Right atrium auricular region (tissue), 2 donors: ENCODE results near the gene PRUNE1. TPM values are rescaled to one million over a fixed set of nuclear protein-coding genes. Genes with fewer than 3 reads are reported as not detected.

Experiments
- DNase-seq: peaks from one replicate; pipeline ENCODE4 v3.0.0-alpha.2; 2019; ENCODE audit warnings: low spot score
- H3K27ac ChIP-seq, 2 donors: fragments of 200-600 bp; sonication (generic); 1 replicate in 1 of 2; 2 replicates in 1 of 2; pipeline ENCODE4 v1.5.1; 2016 to 2019
- H3K27me3 ChIP-seq, 2 donors: fragments of 200-600 bp; sonication (generic); one replicate each; pipeline versions ENCODE4 v1.5.1 to v1.6.0; 2017 to 2019
- H3K36me3 ChIP-seq: fragments of 200-600 bp; sonication (generic); one replicate; pipeline ENCODE4 v1.5.1; 2016
- H3K4me1 ChIP-seq, 2 donors: fragments of 200-600 bp; sonication (generic); one replicate each; pipeline versions ENCODE4 v1.5.1 to v1.6.0; 2017 to 2019
- H3K4me3 ChIP-seq, 2 donors: fragments of 200-600 bp; sonication (generic); 1 replicate in 1 of 2; 2 replicates in 1 of 2; pipeline ENCODE4 v1.5.1; 2017 to 2019; ENCODE audit warnings: mild to moderate bottlenecking in 1 of 2, moderate library complexity in 1 of 2
- H3K9me3 ChIP-seq, 2 donors: fragments of 200-600 bp; sonication (generic); one replicate each; pipeline ENCODE4 v1.5.1; 2019
- total RNA-seq, 2 donors: library from RNA; depleted of rRNA; stranded (reverse); fragments of >200 nt; gene quantifications; one replicate each; pipeline ENCODE4 v1.1.0, GENCODE V29; 2016
- TF ChIP-seq, protein P1 (sequence below), 2 donors: fragments of 200-600 bp; sonication (generic); IDR thresholded peaks; one replicate each; pipeline ENCODE4 v1.5.1; 2019; ENCODE audit warnings: antibody characterized with exemption in 2 of 2

The PRUNE1 gene
- total RNA-seq, 2 donors from 2014 or later = 52.0 to 68.4 TPM

GRCh38 chr1:150981177-150981804 lies 27.0 kb upstream of the PRUNE1 start:
- no peak for DNase-seq
- no peaks in the 10 kb centered on the region for H3K27me3 ChIP-seq
- H3K9me3 ChIP-seq = no peaks in the 10 kb centered on the region
- no peak overlapping the region for H3K4me3 ChIP-seq
- H3K27ac ChIP-seq = no peak overlapping the region
- H3K36me3 ChIP-seq = no peaks in the 10 kb centered on the region
- TF ChIP-seq, protein P1, sequence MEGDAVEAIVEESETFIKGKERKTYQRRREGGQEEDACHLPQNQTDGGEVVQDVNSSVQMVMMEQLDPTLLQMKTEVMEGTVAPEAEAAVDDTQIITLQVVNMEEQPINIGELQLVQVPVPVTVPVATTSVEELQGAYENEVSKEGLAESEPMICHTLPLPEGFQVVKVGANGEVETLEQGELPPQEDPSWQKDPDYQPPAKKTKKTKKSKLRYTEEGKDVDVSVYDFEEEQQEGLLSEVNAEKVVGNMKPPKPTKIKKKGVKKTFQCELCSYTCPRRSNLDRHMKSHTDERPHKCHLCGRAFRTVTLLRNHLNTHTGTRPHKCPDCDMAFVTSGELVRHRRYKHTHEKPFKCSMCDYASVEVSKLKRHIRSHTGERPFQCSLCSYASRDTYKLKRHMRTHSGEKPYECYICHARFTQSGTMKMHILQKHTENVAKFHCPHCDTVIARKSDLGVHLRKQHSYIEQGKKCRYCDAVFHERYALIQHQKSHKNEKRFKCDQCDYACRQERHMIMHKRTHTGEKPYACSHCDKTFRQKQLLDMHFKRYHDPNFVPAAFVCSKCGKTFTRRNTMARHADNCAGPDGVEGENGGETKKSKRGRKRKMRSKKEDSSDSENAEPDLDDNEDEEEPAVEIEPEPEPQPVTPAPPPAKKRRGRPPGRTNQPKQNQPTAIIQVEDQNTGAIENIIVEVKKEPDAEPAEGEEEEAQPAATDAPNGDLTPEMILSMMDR (IDR thresholded peaks at IDR 0.05) = no peak
- peaks cover 0 to 25% of the 10 kb centered on the region in 2 donors for H3K4me1 ChIP-seq

- no peak for DNase-seq
These were observed 26.2 kb upstream of the PRUNE1 start, which contains the start of gene ANXA9 for GRCh38 chr1:150981805-150982712. Gene ANXA9, plus strand, starts transcription at chr1:150982292. Its CDS starts 814 bp downstream, at chr1:150983106.

GRCh38 chr1:150985179-150985825 lies 22.9 kb upstream of the PRUNE1 start:
- Histone ChIP-seq H3K27me3 (no peaks in the 10 kb centered on the region), H3K9me3 (no peaks in the 10 kb centered on the region), H3K27ac (no peak overlapping the region), H3K4me1 (no peaks in the 10 kb centered on the region), H3K36me3 (no peaks in the 10 kb centered on the region), H3K4me3 (no peak overlapping the region)
- TF ChIP-seq, protein P1 (IDR thresholded peaks at IDR 0.05) = no peak
- no peak for DNase-seq

More at GRCh38 chr1:150981805-150982712, 26.2 kb upstream of the PRUNE1 start, which contains the start of gene ANXA9:
- Histone ChIP-seq H3K9me3 (no peaks in the 10 kb centered on the region), H3K4me1 (peaks cover 0 to 23% of the 10 kb centered on the region in 2 donors), H3K27me3 (no peaks in the 10 kb centered on the region), H3K36me3 (no peaks in the 10 kb centered on the region), H3K4me3 (no peak within 1 kb of the TSS), H3K27ac (no peak within 1 kb of the TSS)
- TF ChIP-seq, protein P1 (IDR thresholded peaks at IDR 0.05) = no peak

- Histone ChIP-seq H3K4me3 (no peak overlapping the region), H3K4me1 (no peaks in the 10 kb centered on the region), H3K36me3 (no peaks in the 10 kb centered on the region), H3K27me3 (no peaks in the 10 kb centered on the region), H3K27ac (no peak overlapping the region), H3K9me3 (no peaks in the 10 kb centered on the region)
- TF ChIP-seq, protein P1 (IDR thresholded peaks at IDR 0.05) = no peak
- no peak for DNase-seq
These were observed 20.3 kb upstream of the PRUNE1 start for GRCh38 chr1:150987924-150988323.

GRCh38 chr1:150992626-150993025 lies 15.6 kb upstream of the PRUNE1 start:
- Histone ChIP-seq H3K9me3 (no peaks in the 10 kb centered on the region), H3K4me1 (peaks cover 0 to 11% of the 10 kb centered on the region in 2 donors), H3K27ac (no peak overlapping the region), H3K4me3 (no peak overlapping the region), H3K36me3 (peaks cover 10% of the 10 kb centered on the region), H3K27me3 (no peaks in the 10 kb centered on the region)
- DNase-seq = no peak
- TF ChIP-seq, protein P1 (IDR thresholded peaks at IDR 0.05) = no peak
